Breast epithelium (tissue), 4 donors: ENCODE measurements around the gene TMEM179. TPM values are rescaled to one million over a fixed set of nuclear protein-coding genes. Genes with fewer than 3 reads are reported as not detected.

Experiments
- DNase-seq, 2 donors: peaks; one replicate each; pipeline ENCODE4 v3.0.0-alpha.2; 2019; ENCODE audit warnings: low spot score in 2 of 2
- H3K27ac ChIP-seq, 2 donors: fragments of 200-600 bp; sonication (generic) in 1 of 2; one replicate each; pipeline ENCODE4 v1.5.1; 2016 to 2019; ENCODE audit warnings: mild to moderate bottlenecking in 1 of 2
- H3K27me3 ChIP-seq, 2 donors: fragments of 200-600 bp; sonication (generic) in 1 of 2; one replicate each; pipeline versions ENCODE4 v1.5.1 to v1.6.0; 2017 to 2019; ENCODE audit warnings: control low read depth in 1 of 2, mild to moderate bottlenecking in 1 of 2
- H3K36me3 ChIP-seq: fragments of 200-600 bp; one replicate; pipeline ENCODE4 v1.5.1; 2019
- H3K4me1 ChIP-seq, 2 donors: fragments of 200-600 bp; sonication (generic); one replicate each; pipeline ENCODE4 v1.5.1; 2016 to 2019; ENCODE audit warnings: control low read depth in 1 of 2
- H3K4me3 ChIP-seq, 3 donors: fragments of 200-600 bp; sonication (generic); 1 replicate in 2 of 3; 2 replicates in 1 of 3; pipeline ENCODE4 v1.5.1; 2016 to 2019; ENCODE audit warnings: mild to moderate bottlenecking in 3 of 3, moderate library complexity in 2 of 3
- H3K9me3 ChIP-seq, 2 donors: fragments of 200-600 bp; sonication (generic) in 1 of 2; one replicate each; pipeline ENCODE4 v1.5.1; 2016 to 2019; ENCODE audit warnings: control low read depth in 1 of 2
- CTCF ChIP-seq, 3 donors: fragments of 450-650 bp; IDR thresholded peaks; one replicate each; pipeline ENCODE4 v1.5.1; 2016 to 2017; ENCODE audit warnings: antibody characterized with exemption in 3 of 3, mild to moderate bottlenecking in 3 of 3, moderate library complexity in 3 of 3
- POLR2A ChIP-seq: fragments of 450-650 bp; IDR thresholded peaks from one replicate; pipeline ENCODE4 v1.6.1; 2016; ENCODE audit warnings: antibody characterized with exemption, mild to moderate bottlenecking, moderate library complexity
- POLR2AphosphoS5 ChIP-seq, 3 donors: sonication (generic); formaldehyde crosslinking; IDR thresholded peaks; one replicate each; pipeline ENCODE4 v1.6.1; 2017; ENCODE audit warnings: antibody characterized with exemption in 3 of 3
- intact Hi-C: fragments of 100-400 bp; cut with DNase I; formaldehyde crosslinking; loops from one replicate; pipeline ENCODE4 v1.15.1; 2023; ENCODE audit warnings: low total_unique reads
- total RNA-seq, 3 donors: library from RNA; depleted of rRNA; stranded (reverse); fragments of >200 nt; gene quantifications; one replicate each; pipeline ENCODE4 v1.1.0, GENCODE V29; 2016

The TMEM179 gene
- total RNA-seq, 3 donors from 2014 or later: not detected

GRCh38 chr14:104557086-104557485 lies 47.5 kb downstream of the TMEM179 start:
- Histone ChIP-seq H3K4me3 (no peak overlapping the region), H3K27ac (no peak overlapping the region), H3K36me3 (no peaks in the 10 kb centered on the region), H3K4me1 (no peaks in the 10 kb centered on the region), H3K9me3 (no peaks in the 10 kb centered on the region), H3K27me3 (peaks cover 0 to 78% of the 10 kb centered on the region in 2 donors)
- intact Hi-C loops: no loop called here
- no peak for TF ChIP-seq CTCF (IDR thresholded peaks at IDR 0.05)
- TF ChIP-seq POLR2A: no peak
- no peak for TF ChIP-seq POLR2AphosphoS5 (IDR thresholded peaks at IDR 0.05)
- no peak for DNase-seq

- Histone ChIP-seq H3K27me3 (peaks cover 0 to 77% of the 10 kb centered on the region in 2 donors), H3K4me3 (no peak overlapping the region), H3K9me3 (no peaks in the 10 kb centered on the region), H3K27ac (no peak overlapping the region), H3K36me3 (no peaks in the 10 kb centered on the region), H3K4me1 (no peaks in the 10 kb centered on the region)
- TF ChIP-seq POLR2AphosphoS5 (IDR thresholded peaks at IDR 0.05) (no peak), POLR2A (no peak), CTCF (IDR thresholded peaks at IDR 0.05) (no peak)
- peak in 1 of 2 donors; percentile 38 for DNase-seq
- intact Hi-C loops: no loop called here
Measured at GRCh38 chr14:104556256-104557021, 48.1 kb downstream of the TMEM179 start.

GRCh38 chr14:104555430-104556255 lies 48.9 kb downstream of the TMEM179 start:
- Histone ChIP-seq H3K4me1 (no peaks in the 10 kb centered on the region), H3K27ac (no peak overlapping the region), H3K4me3 (no peak overlapping the region), H3K9me3 (no peaks in the 10 kb centered on the region), H3K27me3 (peaks cover 0 to 75% of the 10 kb centered on the region in 2 donors), H3K36me3 (no peaks in the 10 kb centered on the region)
- intact Hi-C loops: no loop called here
- peak in 1 of 2 donors; percentile 30 for DNase-seq
- TF ChIP-seq POLR2AphosphoS5 (IDR thresholded peaks at IDR 0.05) (no peak), POLR2A (no peak), CTCF (IDR thresholded peaks at IDR 0.05) (no peak)

- Histone ChIP-seq H3K27ac (no peak overlapping the region), H3K4me3 (no peak overlapping the region), H3K4me1 (no peaks in the 10 kb centered on the region), H3K36me3 (no peaks in the 10 kb centered on the region), H3K9me3 (peaks cover 0 to 4% of the 10 kb centered on the region in 2 donors), H3K27me3 (peaks cover 0 to 69% of the 10 kb centered on the region in 2 donors)
- intact Hi-C loops: no loop called here
- DNase-seq: peak in 1 of 2 donors; percentile 45
- no peak for TF ChIP-seq POLR2A
- TF ChIP-seq POLR2AphosphoS5 (IDR thresholded peaks at IDR 0.05): no peak
- TF ChIP-seq CTCF (IDR thresholded peaks at IDR 0.05): no peak
Measured at GRCh38 chr14:104554608-104555429, 49.8 kb downstream of the TMEM179 start.
